ENCODE results near the gene PAH.

Gene PAH

GRCh38 chr12:102946042-102946441 is 29.0 kb upstream of the PAH start:
- no peak for TF ChIP-seq CTCF (IDR thresholded peaks at IDR 0.05)

DNA sequence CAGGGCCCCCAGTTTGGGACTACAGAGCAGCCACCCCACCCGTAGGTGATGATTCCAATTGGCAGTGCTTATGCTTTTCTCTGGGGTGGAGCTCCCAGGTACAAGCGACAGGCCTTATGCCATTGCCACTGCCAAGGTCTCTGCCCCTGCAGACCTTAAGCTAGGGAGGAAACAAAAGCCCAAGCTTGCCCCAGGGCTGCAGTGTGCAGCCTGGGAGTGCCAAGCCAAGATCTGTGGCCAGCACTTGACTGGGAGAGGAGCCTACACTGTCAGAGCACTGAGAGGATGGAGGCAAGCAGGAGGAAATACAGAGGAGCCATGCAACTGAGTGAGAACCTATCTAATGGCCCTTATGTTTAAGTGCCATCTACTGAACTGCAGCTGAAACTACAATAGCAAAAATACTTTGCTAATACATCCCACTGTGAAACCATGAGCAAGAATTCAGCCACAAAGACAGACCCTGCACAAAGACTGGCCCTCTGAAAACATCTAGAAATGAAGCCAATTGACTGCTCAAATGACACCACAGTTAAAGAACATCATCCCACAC is 22.7 kb upstream of the PAH start:
- peak; percentile 23; the same call in 1 of the 2 replicates for TF ChIP-seq CTCF (IDR thresholded peaks at IDR 0.05)

DNA sequence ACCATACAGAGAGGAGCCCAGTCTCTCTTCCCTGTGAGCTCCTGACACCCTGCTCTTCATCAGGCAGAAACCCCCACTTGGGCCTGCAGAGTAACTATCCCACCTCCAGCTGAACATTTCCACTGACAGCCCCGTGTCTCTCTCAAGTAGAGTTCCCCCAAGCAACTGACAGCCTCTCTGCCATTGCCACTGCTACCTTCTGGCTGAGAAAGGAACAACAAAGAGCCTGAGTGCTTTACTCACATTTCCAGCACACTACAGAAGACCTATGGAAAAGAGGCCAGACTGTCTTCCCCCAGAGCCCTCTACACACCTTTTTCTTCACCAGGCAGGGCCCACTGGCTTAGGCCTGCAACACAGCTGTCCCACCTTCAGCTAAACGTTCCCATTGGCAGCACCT is 22.0 kb upstream of the PAH start:
- no peak for TF ChIP-seq CTCF (IDR thresholded peaks at IDR 0.05)

DNA sequence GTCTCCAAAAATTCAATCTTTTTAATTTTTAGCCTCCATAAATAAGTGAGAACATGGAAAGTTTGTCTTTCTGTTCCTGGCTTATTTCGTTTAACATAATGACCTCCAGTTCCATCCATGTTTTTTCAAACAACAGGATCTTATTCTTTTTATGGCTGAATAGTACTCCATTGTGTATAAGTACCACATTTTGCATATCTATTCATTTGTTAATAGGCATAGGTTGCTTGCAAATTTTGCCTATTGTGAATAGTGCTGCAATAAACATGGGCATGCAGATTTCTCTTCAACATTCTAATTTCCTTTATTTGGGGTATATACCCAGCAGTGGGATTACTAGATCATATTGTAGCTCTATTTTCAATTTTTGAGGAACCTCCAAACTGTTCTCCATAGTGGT is 16.1 kb upstream of the PAH start:
- TF ChIP-seq CTCF (IDR thresholded peaks at IDR 0.05) = no peak

DNA sequence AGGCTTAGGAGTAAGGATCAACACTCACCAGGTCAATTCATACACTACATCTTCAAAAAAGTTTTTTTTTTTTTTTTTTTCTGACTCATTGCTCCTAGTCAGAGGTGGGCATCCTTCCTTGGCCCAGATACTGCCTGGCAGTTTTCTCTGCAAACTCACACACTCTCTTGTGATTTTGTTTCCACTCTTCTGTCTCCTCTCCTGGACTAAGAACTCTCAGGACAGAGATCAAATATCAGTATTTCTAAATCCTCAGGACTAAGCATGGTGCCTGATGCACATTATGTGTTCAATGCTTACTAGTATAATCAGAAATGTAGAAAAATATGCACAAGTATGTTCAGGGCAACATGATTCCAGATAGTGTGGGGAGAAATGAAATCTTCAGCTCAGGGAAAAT is 10.2 kb upstream of the PAH start:
- no peak for TF ChIP-seq CTCF (IDR thresholded peaks at IDR 0.05)

DNA sequence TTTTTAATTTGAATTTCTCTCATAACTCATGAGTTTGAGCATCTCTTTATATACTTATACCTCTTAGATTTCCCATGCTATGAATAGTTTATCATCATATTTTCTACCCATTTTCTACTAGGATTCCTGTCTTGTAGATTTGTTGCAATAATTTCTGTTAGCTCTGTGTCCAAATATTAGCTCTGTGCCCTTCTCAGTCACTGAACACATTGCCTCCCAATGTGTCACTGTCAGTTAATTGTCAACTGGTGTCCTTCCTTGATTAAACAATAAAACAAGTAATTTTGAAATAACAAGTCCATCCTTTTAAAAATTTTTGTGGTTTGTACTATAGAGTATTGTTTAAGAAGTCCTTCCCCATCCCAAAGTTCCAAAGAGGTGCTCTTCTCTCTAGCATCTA is 4.2 kb upstream of the PAH start:
- no peak for TF ChIP-seq CTCF (IDR thresholded peaks at IDR 0.05)

- TF ChIP-seq CTCF (IDR thresholded peaks at IDR 0.05) = no peak
Observed at GRCh38 chr12:102920271-102920670, 3.2 kb upstream of the PAH start.

DNA sequence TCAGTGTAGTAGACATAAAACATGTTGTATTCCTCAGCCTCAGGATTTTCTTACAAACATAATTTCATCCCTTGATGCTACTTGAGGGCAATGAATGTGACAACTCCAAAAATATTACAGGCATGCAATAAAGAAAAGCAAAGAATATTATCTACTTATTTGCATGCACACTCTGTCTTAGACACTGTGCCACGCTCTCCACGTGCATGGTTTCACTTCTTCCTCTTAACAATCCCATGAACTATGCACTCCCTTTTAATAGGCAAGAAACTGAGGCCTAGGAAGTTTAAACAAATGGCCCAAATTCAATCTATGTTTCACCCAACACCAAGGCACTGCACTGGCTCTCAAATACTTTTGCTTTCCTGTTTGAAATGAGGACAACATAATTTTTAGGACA is 1.8 kb upstream of the PAH start:
- no peak for TF ChIP-seq CTCF (IDR thresholded peaks at IDR 0.05)
